Hematopoietic multipotent progenitor cell treated with erythropoietin and hydrocortisone succinate and interleukin-3 and kit ligand, for 15 days (in vitro differentiated cells): ENCODE measurements around the gene BCL2L12.
A peak's percentile ranks its signal among the peaks of the same experiment; 100 is the strongest.

ENCODE experiments used
- DNase-seq: peaks from one replicate; pipeline ENCODE4 v3.0.0-alpha.2; 2015; ENCODE audit warnings: low spot score

Gene BCL2L12

DNA sequence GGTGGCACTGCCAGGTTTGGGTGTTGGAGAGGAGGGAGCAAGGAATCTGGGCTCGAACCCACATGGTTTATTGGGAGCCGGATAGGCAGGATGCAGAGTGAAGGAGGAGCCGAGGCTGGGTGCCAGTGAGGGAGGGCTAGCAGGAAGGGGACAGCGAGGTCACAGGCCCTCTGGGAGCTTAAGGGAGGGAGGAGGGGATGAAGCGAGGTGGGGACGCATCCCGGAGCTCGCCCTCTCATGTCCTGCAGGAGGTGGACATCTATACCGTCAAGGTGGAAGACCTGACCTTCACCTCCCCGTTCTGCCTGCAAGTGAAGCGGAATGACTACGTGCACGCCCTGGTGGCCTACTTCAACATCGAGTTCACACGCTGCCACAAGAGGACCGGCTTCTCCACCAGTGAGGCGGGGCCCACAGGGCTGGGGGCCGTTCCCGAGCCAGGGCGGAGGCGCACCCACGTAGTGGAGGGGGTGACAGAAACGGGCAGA is 20.2 kb downstream of the BCL2L12 start:
- DNase-seq = no peak

- no peak for DNase-seq
Measured at GRCh38 chr19:49686503-49687088, 20.9 kb downstream of the BCL2L12 start.

DNA sequence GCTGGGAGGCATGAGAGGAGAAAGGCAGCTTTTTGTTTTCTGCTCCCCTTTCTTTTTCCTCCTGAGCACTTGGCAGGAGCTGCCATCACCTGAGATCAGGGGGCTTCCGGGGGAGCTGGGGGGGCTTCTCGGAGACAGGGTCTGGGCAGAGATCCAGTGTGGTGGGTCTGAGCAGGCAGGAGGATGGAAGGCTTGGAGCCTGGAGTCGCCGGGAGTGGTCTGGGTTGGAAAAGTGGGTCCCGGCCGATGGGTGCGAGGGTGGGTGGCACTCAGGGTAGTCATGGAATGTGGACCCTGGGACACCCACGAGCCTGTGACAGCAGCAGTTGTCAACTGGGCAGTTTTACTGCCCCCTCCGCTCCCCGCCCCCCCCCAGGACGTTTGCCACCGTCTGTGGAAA is 21.4 kb downstream of the BCL2L12 start:
- DNase-seq = no peak

- no peak for DNase-seq
Measured at GRCh38 chr19:49687566-49688316, 22.0 kb downstream of the BCL2L12 start.

DNA sequence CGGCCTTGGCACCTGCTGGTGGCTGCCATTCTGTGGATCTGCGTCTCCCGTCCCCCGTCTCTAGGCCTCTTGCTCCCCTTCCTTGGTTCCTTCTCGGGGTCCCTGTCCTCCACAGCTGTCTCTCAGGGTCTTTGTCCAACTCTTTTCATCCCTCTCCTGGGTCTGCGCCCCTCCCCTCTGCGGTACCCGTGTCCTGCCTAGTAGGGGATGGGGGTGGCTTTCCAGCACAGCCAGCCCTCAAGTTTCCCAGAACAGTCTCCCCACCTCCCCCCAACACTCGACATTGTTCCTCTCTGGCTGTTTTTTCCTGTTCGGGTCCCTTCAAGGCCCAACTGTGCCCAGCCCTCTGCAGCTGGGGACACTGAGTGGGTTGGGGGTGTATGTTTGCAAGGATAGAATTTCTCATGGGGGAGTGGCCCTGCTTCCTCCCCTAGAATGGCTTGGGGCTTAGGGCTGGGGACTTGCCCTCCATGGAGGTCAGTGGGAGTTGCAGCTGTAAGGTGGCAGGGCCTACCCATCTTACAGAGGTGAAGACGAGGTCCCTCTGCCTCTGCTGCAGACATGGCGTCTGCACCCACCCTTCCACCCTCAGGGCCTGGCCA is 22.9 kb downstream of the BCL2L12 start:
- no peak for DNase-seq

DNA sequence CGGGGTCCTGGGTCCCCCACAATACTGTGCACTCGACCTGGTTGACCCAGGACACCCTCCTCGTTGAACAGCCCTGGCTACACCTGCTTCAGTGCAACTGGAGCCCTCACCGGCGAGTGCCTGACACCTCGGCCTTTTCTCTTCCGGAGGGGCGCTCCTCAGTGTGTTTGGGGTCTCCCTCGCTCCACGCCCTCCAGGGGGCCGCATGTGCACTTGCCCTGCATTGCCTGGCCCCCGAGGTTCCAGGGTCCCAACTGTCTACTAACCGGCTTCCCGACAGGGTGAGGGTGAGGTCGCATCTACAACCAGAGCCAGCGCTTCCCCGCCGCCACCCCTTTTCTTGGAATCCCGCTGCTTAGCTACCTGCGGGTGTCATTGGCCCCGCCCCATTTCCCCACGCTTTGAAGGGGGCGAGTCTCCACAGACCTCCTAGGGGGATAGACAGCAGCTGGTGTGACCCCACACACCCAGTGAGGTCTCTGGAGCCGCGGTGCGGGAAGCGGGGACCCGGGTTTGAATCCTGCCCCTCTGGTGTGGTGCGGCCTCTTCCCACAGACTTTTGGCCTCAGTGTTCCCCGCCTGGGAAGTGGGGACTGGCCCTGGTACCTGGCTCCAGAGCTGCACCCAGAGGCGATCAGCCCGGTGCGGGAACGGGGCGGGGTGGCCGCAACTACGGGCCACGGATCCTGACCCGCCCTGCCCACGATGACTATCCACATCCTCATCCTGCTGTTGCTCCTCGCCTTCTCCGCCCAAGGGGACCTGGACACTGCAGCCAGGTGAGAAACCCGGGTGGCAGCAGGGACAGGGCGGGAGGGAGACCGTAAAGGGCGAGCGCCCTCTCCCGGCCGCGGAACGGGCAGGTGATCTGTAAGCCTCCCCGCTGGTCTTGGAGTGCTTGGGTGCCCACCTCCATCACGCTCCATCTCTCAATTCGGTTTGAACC is 23.7 kb downstream of the BCL2L12 start, which contains the start of gene ADM5:
ADM5 (plus strand) TSS at position 462 of the 946 bp plus-strand sequence; CDS start at position 706, 244 bp downstream.
- no peak for DNase-seq

DNA sequence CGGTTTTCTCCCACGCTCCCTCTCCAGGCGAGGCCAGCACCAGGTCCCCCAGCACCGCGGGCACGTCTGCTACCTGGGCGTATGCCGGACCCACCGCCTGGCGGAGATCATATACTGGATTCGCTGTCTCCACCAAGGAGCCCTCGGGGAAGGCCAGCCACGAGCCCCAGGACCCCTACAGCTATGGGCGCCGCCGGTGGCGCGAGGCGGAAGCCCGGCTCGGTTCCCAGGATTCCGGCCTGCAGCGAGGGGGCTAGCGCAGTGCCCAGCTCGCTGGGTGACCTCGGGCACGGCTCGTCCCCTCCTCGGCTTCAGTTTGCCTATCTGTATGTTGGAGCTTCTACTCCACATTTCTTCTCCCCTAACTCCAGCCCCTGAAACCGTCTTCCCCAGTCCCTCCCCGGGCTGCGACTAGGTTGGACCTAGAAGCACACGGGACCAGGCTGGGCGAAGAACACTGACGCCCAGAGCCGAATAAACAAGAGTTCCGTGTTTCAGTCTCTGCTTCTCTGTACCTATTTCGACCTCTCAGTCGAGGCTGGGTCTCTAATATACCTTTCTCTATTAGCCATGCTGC is 24.4 kb downstream of the BCL2L12 start:
- no peak for DNase-seq

- DNase-seq = no peak
Measured at GRCh38 chr19:49690656-49691242, 25.0 kb downstream of the BCL2L12 start, which contains the start of gene CPT1C. TSS of gene CPT1C (plus strand) at chr19:49691116. CDS start at chr19:49692253, 1,137 bp downstream.

- no peak for DNase-seq
Measured at GRCh38 chr19:49691243-49692146, 25.8 kb downstream of the BCL2L12 start.

DNA sequence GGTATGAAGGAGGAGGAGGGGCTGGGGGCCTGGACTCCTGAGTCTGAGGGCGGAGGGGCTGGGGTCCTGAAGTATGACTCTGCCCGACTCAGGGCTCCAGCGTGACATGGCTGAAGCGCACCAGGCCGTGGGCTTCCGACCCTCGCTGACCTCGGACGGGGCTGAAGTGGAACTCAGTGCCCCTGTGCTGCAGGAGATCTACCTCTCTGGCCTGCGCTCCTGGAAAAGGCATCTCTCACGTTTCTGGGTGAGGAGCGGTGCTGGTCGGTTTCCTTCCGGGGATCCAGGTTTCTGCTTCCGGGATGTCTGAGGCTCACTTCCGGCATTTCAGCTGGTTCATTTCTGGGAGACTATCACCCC is 26.4 kb downstream of the BCL2L12 start:
- DNase-seq = no peak

GRCh38 chr19:49696115-49696514 is 30.4 kb downstream of the BCL2L12 start:
- no peak for DNase-seq

GRCh38 chr19:49696865-49697264 is 31.1 kb downstream of the BCL2L12 start:
- DNase-seq = no peak

- no peak for DNase-seq
Measured at GRCh38 chr19:49699364-49699763, 33.6 kb downstream of the BCL2L12 start.

DNA sequence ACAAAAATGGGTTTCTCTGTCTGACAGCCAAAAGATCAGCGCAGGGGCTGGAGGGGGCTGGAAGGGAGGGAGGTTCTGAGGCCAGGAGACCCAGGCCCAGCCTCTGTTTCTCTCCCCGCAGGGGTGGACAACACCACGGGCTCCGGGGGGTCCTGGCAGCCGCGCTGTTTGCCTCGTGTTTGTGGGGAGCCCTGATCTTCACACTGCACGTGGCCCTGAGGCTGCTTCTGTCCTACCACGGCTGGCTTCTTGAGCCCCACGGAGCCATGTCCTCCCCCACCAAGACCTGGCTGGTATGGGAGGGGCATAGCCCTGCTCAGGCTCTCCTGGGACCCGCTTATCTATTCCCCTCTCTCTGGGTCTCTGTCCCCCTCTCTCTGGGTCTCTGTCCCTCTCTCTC is 34.8 kb downstream of the BCL2L12 start:
- DNase-seq = no peak

GRCh38 chr19:49701271-49701786 is 35.6 kb downstream of the BCL2L12 start:
- no peak for DNase-seq

GRCh38 chr19:49704888-49705642 is 39.3 kb downstream of the BCL2L12 start:
- DNase-seq = no peak

- DNase-seq = no peak
Measured at GRCh38 chr19:49705919-49706318, 40.2 kb downstream of the BCL2L12 start.

DNA sequence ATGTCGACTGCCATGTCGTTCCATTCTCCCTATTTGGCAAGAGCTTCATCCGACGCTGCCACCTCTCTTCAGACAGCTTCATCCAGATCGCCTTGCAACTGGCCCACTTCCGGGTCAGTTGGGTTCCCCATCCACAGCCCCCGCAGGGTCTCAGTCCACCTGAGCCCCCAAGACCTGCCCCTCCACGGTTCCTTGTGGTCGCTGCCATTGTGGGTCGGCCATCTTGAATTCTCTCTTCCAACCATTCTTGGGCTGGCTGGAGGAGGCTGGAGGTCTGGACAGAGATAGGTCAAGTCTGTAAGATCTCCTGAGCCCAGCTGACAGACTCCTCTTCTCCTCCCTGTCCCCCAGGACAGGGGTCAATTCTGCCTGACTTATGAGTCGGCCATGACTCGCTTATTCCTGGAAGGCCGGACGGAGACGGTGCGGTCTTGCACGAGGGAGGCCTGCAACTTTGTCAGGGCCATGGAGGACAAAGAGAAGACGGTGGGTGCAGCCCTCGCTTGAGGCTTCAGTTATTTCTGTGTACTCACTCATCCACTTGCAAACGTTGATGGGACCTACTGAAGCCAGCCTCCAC is 44.7 kb downstream of the BCL2L12 start:
- no peak for DNase-seq

- peak; percentile 28 for DNase-seq
Measured at GRCh38 chr19:49712397-49712859, 46.7 kb downstream of the BCL2L12 start.
